Body of pancreas (tissue), 4 donors: ENCODE data around the gene SPATS2L.

ENCODE experiments used
- CTCF ChIP-seq, 7 experiments: fragments of 450-650 bp in 4 of 7; fragments of 200-600 bp in 3 of 7; sonication (generic) in 3 of 7; IDR thresholded peaks; one replicate each; pipeline ENCODE4 v1.5.1; 2016 to 2019; ENCODE audit warnings: antibody characterized with exemption in 7 of 7
- POLR2A ChIP-seq, 3 donors: fragments of 450-650 bp; IDR thresholded peaks; one replicate each; pipeline ENCODE4 v1.6.1; 2016; ENCODE audit warnings: antibody characterized with exemption in 3 of 3, mild to moderate bottlenecking in 2 of 3

GRCh38 chr2:200278694-200279316 lies 27.7 kb upstream of the SPATS2L start:
- no peak for TF ChIP-seq POLR2A (IDR thresholded peaks at IDR 0.05)
- TF ChIP-seq CTCF (IDR thresholded peaks at IDR 0.05) = no peak
